Kidney capillary endothelial cell (primary cell): Measurements from ENCODE around the gene KLK12.

ENCODE experiments used
- DNase-seq: peaks from one replicate; pipeline ENCODE4 v3.0.0-alpha.2; 2018; ENCODE audit warnings: low spot score

The KLK12 gene

DNA sequence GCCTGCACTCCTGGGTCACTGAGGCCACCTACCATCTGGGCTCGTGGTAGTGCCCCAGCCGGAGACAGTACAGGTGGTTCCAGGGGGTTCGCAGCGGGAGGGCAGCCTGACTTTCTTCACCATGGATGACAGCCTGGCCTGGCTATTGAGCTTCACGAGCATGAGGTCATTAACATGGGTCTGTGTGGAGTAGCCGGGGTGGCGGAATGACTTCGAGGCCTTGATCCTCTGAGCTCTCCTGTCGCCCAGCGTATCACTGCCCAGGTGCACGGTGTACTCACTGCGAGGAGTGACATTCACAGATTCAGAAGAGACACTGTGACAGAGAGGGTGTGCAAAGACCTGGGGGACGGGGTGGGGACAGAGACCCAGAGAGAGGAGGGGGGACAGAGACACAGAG lies 54.6 kb downstream of the KLK12 start:
- no peak for DNase-seq

DNA sequence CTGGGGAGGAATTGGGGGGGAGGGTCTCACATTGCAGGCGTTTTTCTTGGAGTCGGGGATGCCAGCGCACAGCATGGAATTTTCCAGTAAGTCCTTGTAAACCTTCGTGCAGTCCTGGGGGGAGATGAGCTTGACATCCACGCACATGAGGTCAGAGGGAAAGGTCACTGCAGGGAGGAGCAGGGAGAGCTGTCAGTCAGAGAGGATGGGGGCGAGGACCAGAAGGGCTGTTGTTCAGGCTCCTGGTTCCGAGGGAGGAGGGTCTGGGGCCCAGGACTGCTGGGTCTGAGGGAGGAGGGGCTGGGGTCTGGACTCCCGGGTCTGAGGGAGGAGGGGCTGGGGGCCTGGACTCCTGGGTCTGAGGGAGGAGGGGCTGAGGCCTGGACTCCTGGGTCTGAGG lies 55.0 kb downstream of the KLK12 start:
- DNase-seq = no peak
